GM12878 (cell line): Measurements from ENCODE around the gene PCED1B. TPM values are rescaled to one million over a fixed set of nuclear protein-coding genes. Genes with fewer than 3 reads are reported as not detected.

Experiments used
- ATF3 ChIP-seq: IDR thresholded peaks from 2 replicates; pipeline ENCODE4 v1.6.1; 2011; ENCODE audit warnings: low read depth, mild to moderate bottlenecking, low read length, moderate library complexity, borderline replicate concordance; ENCODE audit errors: extremely low read depth
- CREM ChIP-seq: IDR thresholded peaks from 2 replicates; pipeline ENCODE4 v1.6.1; 2014; ENCODE audit warnings: antibody characterized with exemption, low read depth
- EP300 ChIP-seq, 2 experiments: fragments of 150-350 bp in 1 of 2; IDR thresholded peaks; 2 replicates each; pipeline ENCODE4 v1.6.1; 2011 to 2012; ENCODE audit warnings: low read depth in 2 of 2, low read length in 2 of 2, borderline replicate concordance in 1 of 2, improper control_type of control experiment in 1 of 2, inconsistent platforms in 1 of 2; ENCODE audit not compliant: control insufficient read depth in 1 of 2
- MXI1 ChIP-seq: fragments of 150-350 bp; IDR thresholded peaks from 2 replicates; pipeline ENCODE4 v1.6.1; 2011; ENCODE audit warnings: low read depth, mild to moderate bottlenecking, inconsistent platforms, low read length, improper control_type of control experiment
- NBN ChIP-seq: fragments of 450-650 bp; IDR thresholded peaks from 2 replicates; pipeline ENCODE4 v1.6.1; 2016
- NFXL1 ChIP-seq: fragments of 450-650 bp; IDR thresholded peaks from 2 replicates; pipeline ENCODE4 v1.6.1; 2017; ENCODE audit warnings: antibody characterized with exemption, mild to moderate bottlenecking, borderline replicate concordance
- NR2C1 ChIP-seq: fragments of 450-650 bp; IDR thresholded peaks from 2 replicates; pipeline ENCODE4 v1.6.1; 2017; ENCODE audit warnings: antibody characterized with exemption, mild to moderate bottlenecking, moderate library complexity
- NR2C2 ChIP-seq: IDR thresholded peaks from 2 replicates; pipeline ENCODE4 v1.6.1; 2011; ENCODE audit warnings: borderline replicate concordance, low read depth; ENCODE audit not compliant: control insufficient read depth, insufficient read length
- PML ChIP-seq: IDR thresholded peaks from 2 replicates; pipeline ENCODE4 v1.6.1; 2012; ENCODE audit warnings: low read length, inconsistent platforms
- USF1 ChIP-seq: IDR thresholded peaks from 2 replicates; pipeline ENCODE4 v1.6.1; 2011; ENCODE audit warnings: borderline replicate concordance, low read depth, mild to moderate bottlenecking, moderate library complexity, mixed read lengths, low read length; ENCODE audit not compliant: insufficient read depth; ENCODE audit errors: extremely low read length
- ZNF687 ChIP-seq: fragments of 450-650 bp; IDR thresholded peaks from 2 replicates; pipeline ENCODE4 v1.6.1; 2017; ENCODE audit warnings: mild to moderate bottlenecking, moderate library complexity
- ZSCAN29 ChIP-seq: fragments of 450-650 bp; IDR thresholded peaks from 2 replicates; pipeline ENCODE4 v1.6.1; 2017; ENCODE audit warnings: mild to moderate bottlenecking, moderate library complexity
- polyA plus RNA-seq, 11 experiments: library from polyadenylated mRNA; depleted of rRNA in 4 of 11; unstranded in 6 of 11; stranded (reverse) in 5 of 11; fragments of >200 nt; fragmentation: Nextera tagmentation in 4 of 11; fragmentation: Illumina TruSeq in 1 of 11; extraction: Ambion mirVana in 4 of 11; extraction: Trizol in 1 of 11; gene quantifications; 1 replicate in 1 of 11; 2 replicates in 10 of 11; pipeline versions ENCODE4 v1.2.1 to v1.2.3, GENCODE V29; 2011 to 2016; ENCODE audit warnings: inconsistent platforms in 2 of 11, missing spikeins in 2 of 11, low read depth in 1 of 11
- total RNA-seq, 4 experiments: library from RNA; depleted of rRNA in 3 of 4; stranded (reverse); fragments of >200 nt in 3 of 4; fragmentation: Illumina TruSeq in 1 of 4; extraction: Trizol in 1 of 4; gene quantifications; 2 replicates each; pipeline versions ENCODE4 v1.2.1 to v1.2.3, GENCODE V29; 2013 to 2021

PCED1B gene
- total and polyA plus RNA-seq, 10 of the 15 experiments (the other 5 are each of a cell fraction or from before 2014, with no cell fraction given) = 0.80 to 8.8 (median 3.0) TPM

- TF ChIP-seq ZNF687 (no peak), NR2C2 (no peak), USF1 (no peak), NR2C1 (no peak), NBN (no peak), EP300 (IDR thresholded peaks at IDR 0.05; ENCODE audit: borderline replicate concordance in 1 of 2, control insufficient read depth in 1 of 2, low read depth in 2 of 2, low read length in 2 of 2) (no peak), MXI1 (no peak), ZSCAN29 (no peak), CREM (no peak), ATF3 (no peak), NFXL1 (no peak), PML (no peak)
Measured at GRCh38 chr12:47067771-47068431, 11.5 kb upstream of the PCED1B start (continued).
